ENCODE measurements around the gene GIGYF2.

DNA sequence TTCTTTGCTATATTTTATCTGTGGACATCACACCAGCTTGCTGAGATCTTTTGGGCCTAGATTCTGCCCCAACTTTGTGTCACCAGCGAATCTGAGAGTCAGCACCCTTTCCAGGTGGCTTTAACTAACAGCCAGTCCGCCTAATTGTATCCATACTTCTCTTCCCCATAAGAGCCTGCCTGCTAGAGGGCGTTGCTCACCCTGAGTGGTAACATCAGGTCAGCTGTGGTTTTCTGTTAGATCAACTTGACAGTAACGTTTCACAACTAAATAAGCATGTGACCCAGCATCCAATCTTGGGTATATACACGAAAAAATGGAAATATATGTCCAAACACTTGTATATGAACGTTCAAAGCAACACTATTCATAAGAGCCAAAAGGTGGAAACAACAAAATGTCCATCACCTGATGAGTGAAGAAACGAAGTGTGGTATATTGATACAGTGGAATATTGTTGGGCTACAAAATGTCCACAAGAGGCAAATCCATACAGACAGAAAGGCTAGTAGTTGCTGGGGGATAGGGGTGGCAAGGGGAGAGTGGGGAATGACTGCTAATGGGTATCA is 38.8 kb upstream of the GIGYF2 start:
- TF ChIP-seq, protein P1, sequence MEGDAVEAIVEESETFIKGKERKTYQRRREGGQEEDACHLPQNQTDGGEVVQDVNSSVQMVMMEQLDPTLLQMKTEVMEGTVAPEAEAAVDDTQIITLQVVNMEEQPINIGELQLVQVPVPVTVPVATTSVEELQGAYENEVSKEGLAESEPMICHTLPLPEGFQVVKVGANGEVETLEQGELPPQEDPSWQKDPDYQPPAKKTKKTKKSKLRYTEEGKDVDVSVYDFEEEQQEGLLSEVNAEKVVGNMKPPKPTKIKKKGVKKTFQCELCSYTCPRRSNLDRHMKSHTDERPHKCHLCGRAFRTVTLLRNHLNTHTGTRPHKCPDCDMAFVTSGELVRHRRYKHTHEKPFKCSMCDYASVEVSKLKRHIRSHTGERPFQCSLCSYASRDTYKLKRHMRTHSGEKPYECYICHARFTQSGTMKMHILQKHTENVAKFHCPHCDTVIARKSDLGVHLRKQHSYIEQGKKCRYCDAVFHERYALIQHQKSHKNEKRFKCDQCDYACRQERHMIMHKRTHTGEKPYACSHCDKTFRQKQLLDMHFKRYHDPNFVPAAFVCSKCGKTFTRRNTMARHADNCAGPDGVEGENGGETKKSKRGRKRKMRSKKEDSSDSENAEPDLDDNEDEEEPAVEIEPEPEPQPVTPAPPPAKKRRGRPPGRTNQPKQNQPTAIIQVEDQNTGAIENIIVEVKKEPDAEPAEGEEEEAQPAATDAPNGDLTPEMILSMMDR (conservative IDR thresholded peaks at IDR 0.05; ENCODE audit: low read length): peak; percentile 52
- TF ChIP-seq EZH2phosphoT487 (IDR thresholded peaks at IDR 0.05; ENCODE audit: borderline replicate concordance, low read depth, low read length): no peak
